ES-I3 (cell line): ENCODE data around the gene LARP4B.

ENCODE experiments used
- H3K36me3 ChIP-seq: 2 replicates; pipeline ENCODE4 v1.6.1; 2013; ENCODE audit warnings: mild to moderate bottlenecking, low read length, control low read depth, moderate library complexity; ENCODE audit not compliant: insufficient read depth
- H3K4me1 ChIP-seq: 2 replicates; pipeline ENCODE4 v1.6.1; 2013; ENCODE audit warnings: mild to moderate bottlenecking, control low read depth, low read length; ENCODE audit not compliant: insufficient read depth
- H3K9ac ChIP-seq: 2 replicates; pipeline ENCODE4 v1.6.1; 2013; ENCODE audit warnings: low read depth, mild to moderate bottlenecking, low read length, moderate library complexity
- H3K9me3 ChIP-seq: 2 replicates; pipeline ENCODE4 v1.6.1; 2013; ENCODE audit warnings: mild to moderate bottlenecking, low read length, moderate library complexity; ENCODE audit not compliant: control insufficient read depth, insufficient read depth

Gene LARP4B

GRCh38 chr10:855079-855478 is 76.4 kb downstream of the LARP4B start:
- H3K9me3 ChIP-seq = 0 out of 2 replicates have a peak, but pooled peaks cover 3% of the 10 kb centered on the region
- H3K9ac ChIP-seq = no peak overlapping the region
- peaks cover 11% of the 10 kb centered on the region for H3K36me3 ChIP-seq
- no peaks in the 10 kb centered on the region for H3K4me1 ChIP-seq

GRCh38 chr10:853017-853416 is 78.5 kb downstream of the LARP4B start:
- Histone ChIP-seq H3K36me3 (peaks cover 11% of the 10 kb centered on the region), H3K9ac (no peak overlapping the region)

GRCh38 chr10:852386-852785 is 79.1 kb downstream of the LARP4B start:
- 0 out of 2 replicates have a peak, but pooled peaks cover 3% of the 10 kb centered on the region for H3K9me3 ChIP-seq
- peaks cover 11% of the 10 kb centered on the region for H3K36me3 ChIP-seq
- H3K9ac ChIP-seq = no peak overlapping the region
- no peaks in the 10 kb centered on the region for H3K4me1 ChIP-seq

More at GRCh38 chr10:853017-853416, 78.5 kb downstream of the LARP4B start:
- H3K4me1 ChIP-seq = no peaks in the 10 kb centered on the region
- H3K9me3 ChIP-seq = 0 out of 2 replicates have a peak, but pooled peaks cover 3% of the 10 kb centered on the region

- Histone ChIP-seq H3K9ac (no peak overlapping the region), H3K9me3 (0 out of 2 replicates have a peak, but pooled peaks cover 3% of the 10 kb centered on the region), H3K4me1 (no peaks in the 10 kb centered on the region), H3K36me3 (peaks cover 11% of the 10 kb centered on the region)
Observed at GRCh38 chr10:851901-852300, 79.6 kb downstream of the LARP4B start.

- H3K9me3 ChIP-seq = 0 out of 2 replicates have a peak, but pooled peaks cover 3% of the 10 kb centered on the region
- no peak overlapping the region for H3K9ac ChIP-seq
- no peaks in the 10 kb centered on the region for H3K4me1 ChIP-seq
- peaks cover 10% of the 10 kb centered on the region; the same call in 1 of the 2 replicates for H3K36me3 ChIP-seq
Observed at GRCh38 chr10:850093-850492, 81.4 kb downstream of the LARP4B start.

GRCh38 chr10:847868-848267 is 83.6 kb downstream of the LARP4B start:
- Histone ChIP-seq H3K36me3 (peaks cover 4% of the 10 kb centered on the region), H3K9me3 (0 out of 2 replicates have a peak, but pooled peaks cover 3% of the 10 kb centered on the region), H3K9ac (no peak overlapping the region), H3K4me1 (no peaks in the 10 kb centered on the region)

GRCh38 chr10:846126-846685 is 85.3 kb downstream of the LARP4B start:
- Histone ChIP-seq H3K4me1 (no peaks in the 10 kb centered on the region), H3K9me3 (0 out of 2 replicates have a peak, but pooled peaks cover 3% of the 10 kb centered on the region), H3K36me3 (peaks cover 11% of the 10 kb centered on the region), H3K9ac (no peak overlapping the region)

- Histone ChIP-seq H3K36me3 (peaks cover 16% of the 10 kb centered on the region), H3K9me3 (0 out of 2 replicates have a peak, but pooled peaks cover 3% of the 10 kb centered on the region), H3K4me1 (no peaks in the 10 kb centered on the region), H3K9ac (no peak overlapping the region)
Observed at GRCh38 chr10:845526-845925, 86.0 kb downstream of the LARP4B start.

GRCh38 chr10:844552-844951 is 87.0 kb downstream of the LARP4B start:
- H3K4me1 ChIP-seq = no peaks in the 10 kb centered on the region
- peaks cover 23% of the 10 kb centered on the region for H3K36me3 ChIP-seq
- H3K9me3 ChIP-seq = no peaks in the 10 kb centered on the region
- H3K9ac ChIP-seq = no peak overlapping the region

- Histone ChIP-seq H3K9me3 (no peaks in the 10 kb centered on the region), H3K36me3 (peaks cover 25% of the 10 kb centered on the region), H3K9ac (no peak overlapping the region), H3K4me1 (no peaks in the 10 kb centered on the region)
Observed at GRCh38 chr10:843703-844102, 87.8 kb downstream of the LARP4B start.

GRCh38 chr10:842795-843194 is 88.7 kb downstream of the LARP4B start:
- Histone ChIP-seq H3K4me1 (no peaks in the 10 kb centered on the region), H3K36me3 (peaks cover 25% of the 10 kb centered on the region), H3K9me3 (no peaks in the 10 kb centered on the region), H3K9ac (no peak overlapping the region)

- Histone ChIP-seq H3K9ac (no peak overlapping the region), H3K9me3 (no peaks in the 10 kb centered on the region), H3K36me3 (peaks cover 25% of the 10 kb centered on the region), H3K4me1 (no peaks in the 10 kb centered on the region)
Observed at GRCh38 chr10:841535-841934, 90.0 kb downstream of the LARP4B start.

GRCh38 chr10:839550-840205 is 91.8 kb downstream of the LARP4B start:
- Histone ChIP-seq H3K9me3 (no peaks in the 10 kb centered on the region), H3K9ac (no peak overlapping the region), H3K36me3 (peaks cover 25% of the 10 kb centered on the region), H3K4me1 (no peaks in the 10 kb centered on the region)

GRCh38 chr10:836782-837181 is 94.7 kb downstream of the LARP4B start:
- no peaks in the 10 kb centered on the region for H3K9me3 ChIP-seq
- peaks cover 19% of the 10 kb centered on the region for H3K36me3 ChIP-seq

GRCh38 chr10:834493-834892 is 97.0 kb downstream of the LARP4B start:
- Histone ChIP-seq H3K4me1 (no peaks in the 10 kb centered on the region), H3K36me3 (peaks cover 2% of the 10 kb centered on the region; the same call in 1 of the 2 replicates), H3K9me3 (no peaks in the 10 kb centered on the region), H3K9ac (no peak overlapping the region)

More at GRCh38 chr10:836782-837181, 94.7 kb downstream of the LARP4B start:
- Histone ChIP-seq H3K9ac (no peak overlapping the region), H3K4me1 (no peaks in the 10 kb centered on the region)
